ENCODE measurements around the gene TUBGCP6.

GRCh38 chr22:50190941-50191741, 53.7 kb downstream of the TUBGCP6 start:
- TF ChIP-seq, protein P1, sequence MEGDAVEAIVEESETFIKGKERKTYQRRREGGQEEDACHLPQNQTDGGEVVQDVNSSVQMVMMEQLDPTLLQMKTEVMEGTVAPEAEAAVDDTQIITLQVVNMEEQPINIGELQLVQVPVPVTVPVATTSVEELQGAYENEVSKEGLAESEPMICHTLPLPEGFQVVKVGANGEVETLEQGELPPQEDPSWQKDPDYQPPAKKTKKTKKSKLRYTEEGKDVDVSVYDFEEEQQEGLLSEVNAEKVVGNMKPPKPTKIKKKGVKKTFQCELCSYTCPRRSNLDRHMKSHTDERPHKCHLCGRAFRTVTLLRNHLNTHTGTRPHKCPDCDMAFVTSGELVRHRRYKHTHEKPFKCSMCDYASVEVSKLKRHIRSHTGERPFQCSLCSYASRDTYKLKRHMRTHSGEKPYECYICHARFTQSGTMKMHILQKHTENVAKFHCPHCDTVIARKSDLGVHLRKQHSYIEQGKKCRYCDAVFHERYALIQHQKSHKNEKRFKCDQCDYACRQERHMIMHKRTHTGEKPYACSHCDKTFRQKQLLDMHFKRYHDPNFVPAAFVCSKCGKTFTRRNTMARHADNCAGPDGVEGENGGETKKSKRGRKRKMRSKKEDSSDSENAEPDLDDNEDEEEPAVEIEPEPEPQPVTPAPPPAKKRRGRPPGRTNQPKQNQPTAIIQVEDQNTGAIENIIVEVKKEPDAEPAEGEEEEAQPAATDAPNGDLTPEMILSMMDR (IDR thresholded peaks at IDR 0.05), result no peak
- TF ChIP-seq POLR2A (IDR thresholded peaks at IDR 0.05), result no peak

Data from thyroid gland (tissue), 4 donors.